T-helper 2 cell (primary cell): ENCODE results near the gene ARHGAP25.
"Not testable (repeated sequence)": the region's sequence is repeated elsewhere in the genome, so short reads cannot be mapped to it uniquely, and the experiment has no call there.

Source experiments
- DNase-seq, 5 experiments: peaks; one replicate each; pipeline versions ENCODE4 v3.0.0 to v3.0.0-alpha.2; 2012 to 2022

ARHGAP25 gene

DNA sequence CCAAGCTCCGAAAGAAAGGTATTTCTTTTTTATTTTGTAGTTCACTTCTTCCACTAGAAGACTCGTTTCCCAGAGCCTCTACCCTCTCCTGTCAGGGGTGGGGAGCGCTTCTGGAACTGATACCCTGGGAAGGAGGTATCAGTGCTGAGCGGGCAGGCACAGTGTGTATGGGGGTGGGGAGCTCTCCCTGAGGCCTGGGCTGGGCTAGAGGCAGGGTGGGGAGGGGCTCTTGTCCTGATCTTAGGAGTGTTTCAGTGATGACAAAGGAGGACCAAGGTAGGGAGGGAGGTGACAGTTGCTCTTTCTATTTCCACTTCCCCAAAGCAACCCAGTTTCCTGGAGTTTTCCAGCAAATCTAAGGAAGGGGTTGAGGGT is 65.4 kb downstream of the ARHGAP25 start:
- DNase-seq = no peak

DNA sequence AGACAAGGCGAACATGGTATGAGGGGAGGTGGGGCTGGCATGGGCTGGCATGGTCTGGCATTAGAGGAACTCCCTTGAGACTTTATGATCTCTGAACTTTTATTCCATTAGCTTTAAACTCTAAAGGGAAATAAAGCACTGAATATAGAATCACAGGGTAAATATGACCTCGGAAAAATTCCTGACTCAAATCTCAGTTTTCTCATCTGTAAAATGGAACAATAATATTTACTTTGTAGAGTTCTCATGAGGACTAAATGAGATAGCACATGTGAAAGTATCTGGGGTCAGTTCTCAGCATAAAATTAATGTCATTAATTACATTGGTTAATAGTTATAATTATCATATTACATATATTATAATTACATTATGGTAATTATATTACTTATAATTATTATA is 65.9 kb downstream of the ARHGAP25 start:
- DNase-seq = no peak

DNA sequence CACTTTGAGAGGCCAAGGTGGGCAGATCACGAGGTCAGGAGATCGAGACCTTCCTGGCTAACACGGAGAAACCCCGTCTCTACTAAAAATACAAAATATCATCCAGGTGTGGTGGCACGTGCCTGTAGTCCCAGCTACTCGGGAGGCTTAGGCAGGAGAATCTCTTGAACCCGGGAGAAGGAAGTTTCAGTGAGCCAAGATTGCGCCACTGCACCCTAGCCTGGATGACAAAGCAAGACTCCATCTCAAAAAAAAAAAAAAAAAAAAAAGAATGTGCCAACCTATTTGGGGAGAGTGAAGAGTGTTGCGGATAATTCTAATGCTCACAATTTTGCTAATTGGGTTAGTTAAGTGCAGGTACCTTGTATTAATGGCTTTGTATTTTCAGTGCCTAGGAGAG is 67.5 kb downstream of the ARHGAP25 start:
- not testable (repeated sequence) for DNase-seq

DNA sequence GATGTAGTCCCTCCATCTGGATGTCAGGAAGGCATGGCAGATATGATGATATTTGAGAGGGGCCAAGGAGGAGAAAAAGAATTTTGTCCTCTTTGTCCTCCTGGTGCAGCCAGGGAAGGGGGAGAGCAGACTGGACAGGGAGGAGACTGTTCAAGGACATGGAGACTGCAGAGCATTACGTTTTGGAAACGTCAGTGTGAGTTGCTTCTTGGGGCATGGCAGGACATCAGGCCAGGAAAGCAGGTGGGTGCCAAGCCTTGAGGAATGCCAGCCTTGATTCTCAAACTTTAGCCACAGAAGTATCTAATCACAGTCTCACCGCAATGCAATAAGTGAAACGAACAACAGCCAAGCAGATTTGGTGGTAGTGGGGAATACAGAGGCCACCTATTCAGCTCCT is 70.4 kb downstream of the ARHGAP25 start:
- DNase-seq = no peak

DNA sequence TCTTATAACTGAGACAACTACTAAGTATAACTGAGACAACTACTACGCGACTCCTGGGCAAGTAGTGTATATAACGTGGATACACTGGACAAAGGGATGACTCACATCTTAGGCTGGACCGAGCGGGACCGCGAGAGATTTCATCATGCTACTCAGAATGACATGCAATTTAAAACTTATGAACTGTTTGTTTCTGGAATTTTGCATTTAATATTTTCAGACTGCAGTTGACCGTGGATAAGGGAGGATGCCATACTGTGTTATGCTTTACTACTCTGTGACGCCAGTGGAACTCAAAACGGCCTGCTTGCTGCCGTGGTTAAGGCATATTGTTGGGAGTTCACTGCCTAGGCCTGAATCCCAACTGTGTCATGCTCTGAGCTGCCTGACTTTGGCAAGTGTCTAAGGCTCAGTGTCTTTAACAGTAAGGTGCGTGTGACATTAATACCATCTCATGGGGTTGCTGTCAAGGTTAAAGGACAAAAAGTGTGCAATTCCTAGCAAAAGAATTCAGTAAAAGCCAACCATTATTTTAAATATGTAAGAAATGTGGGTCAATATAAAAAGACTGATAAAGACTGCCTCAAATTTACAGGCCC is 72.0 kb downstream of the ARHGAP25 start:
- DNase-seq = no peak

DNA sequence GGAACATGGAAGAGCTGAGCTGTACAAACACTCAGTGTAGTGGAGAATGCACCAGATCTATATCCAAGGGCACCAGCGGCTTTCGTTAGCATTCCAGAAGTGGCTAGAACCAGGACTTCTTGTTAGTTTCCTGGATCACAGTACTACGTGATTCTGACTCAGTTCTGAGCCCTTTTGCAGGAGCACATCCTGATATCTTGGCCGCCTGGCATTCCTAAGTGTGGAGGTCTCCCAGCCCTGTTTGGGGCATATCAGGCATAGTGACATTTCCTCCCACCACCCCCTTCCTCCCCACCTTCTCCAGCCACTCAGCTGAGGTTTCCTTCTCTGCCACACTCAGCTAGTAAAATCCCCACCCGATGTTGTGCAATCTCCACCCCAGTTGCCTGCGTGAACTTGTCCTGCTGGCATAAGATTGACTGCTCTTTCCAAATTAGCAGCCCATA is 73.2 kb downstream of the ARHGAP25 start:
- peak in 2 of 5 experiments; percentile 33 to 36 for DNase-seq

DNA sequence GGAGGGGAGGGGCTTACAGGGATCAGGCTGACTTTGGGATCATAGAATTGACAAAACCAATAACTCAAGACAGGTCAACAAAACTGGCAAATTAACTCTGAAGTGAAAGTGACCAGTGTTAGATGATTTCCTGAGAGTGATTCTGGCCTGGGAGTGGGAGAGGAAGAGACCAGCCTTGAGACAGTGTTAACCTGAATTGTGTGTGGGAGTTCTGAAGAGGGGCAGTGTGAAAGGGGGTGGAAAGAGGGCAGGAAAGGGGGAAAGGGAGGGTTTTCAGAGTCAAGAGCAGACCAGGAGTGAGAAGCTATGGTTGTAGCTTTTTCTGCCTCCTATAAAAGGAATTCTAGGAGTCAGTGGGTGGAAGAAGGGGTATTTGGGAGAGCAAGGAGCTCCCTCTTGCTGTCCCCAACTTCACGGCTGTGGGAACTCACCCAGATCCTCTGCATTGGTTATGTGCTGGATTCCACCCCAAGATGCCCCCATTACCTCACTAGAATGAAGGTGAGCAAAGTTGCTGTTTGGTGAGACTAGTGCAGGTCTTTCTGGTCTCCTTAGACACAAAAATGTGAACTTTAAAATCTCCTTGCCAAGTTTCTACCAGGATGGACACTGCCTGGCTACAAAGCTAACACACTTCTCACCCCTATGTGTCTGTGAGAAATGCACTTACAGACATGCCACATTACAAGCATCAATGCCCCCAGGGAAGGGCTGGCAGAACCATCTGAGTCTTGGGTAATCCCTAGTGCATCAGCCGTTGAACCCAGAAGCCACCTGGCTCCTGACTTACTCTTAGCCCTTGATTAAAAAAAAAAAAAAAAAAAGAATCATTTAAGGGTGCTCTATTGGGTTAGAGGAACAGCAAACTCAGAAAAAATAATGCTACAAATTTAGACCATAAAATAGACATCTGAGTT is 75.0 kb downstream of the ARHGAP25 start:
- no peak for DNase-seq

DNA sequence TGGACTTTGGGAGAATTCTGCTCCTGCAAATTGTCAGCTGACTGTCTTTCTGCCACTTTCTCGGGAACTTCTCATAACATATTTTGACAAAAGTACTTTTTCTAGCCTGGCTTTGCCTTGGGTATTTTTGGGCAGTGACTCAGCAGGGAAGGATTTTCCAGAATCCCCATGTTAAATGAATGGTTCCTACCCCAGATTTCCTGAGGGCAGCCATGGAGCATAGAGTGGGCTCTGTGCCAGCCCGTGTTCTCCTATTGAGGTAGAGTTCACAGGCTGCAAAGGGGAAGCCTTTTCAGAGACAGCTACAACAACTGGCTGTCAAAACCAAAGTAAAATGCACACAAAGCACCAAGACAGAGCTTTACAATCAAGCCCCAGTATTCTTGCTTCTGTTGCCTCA is 76.8 kb downstream of the ARHGAP25 start:
- no peak for DNase-seq

DNA sequence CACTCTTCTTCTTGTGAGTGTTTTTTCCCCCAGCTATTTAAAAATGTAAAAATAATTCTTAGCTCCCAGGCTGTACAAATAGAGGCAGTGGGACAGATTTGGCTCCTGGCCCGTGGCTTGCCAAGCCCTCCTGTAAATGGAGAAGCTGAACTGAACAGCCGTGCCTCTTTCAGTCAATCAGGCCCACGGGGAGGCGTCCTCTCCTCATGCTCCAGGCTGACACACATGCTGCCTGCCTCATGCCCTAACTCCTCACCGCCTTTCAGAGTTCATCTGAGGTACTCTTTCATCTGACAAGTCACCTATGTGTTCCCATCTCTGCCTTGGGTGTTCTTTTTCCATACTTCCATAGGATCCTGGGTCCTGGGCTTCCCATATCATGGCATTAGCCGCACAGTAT is 77.6 kb downstream of the ARHGAP25 start:
- no peak for DNase-seq

DNA sequence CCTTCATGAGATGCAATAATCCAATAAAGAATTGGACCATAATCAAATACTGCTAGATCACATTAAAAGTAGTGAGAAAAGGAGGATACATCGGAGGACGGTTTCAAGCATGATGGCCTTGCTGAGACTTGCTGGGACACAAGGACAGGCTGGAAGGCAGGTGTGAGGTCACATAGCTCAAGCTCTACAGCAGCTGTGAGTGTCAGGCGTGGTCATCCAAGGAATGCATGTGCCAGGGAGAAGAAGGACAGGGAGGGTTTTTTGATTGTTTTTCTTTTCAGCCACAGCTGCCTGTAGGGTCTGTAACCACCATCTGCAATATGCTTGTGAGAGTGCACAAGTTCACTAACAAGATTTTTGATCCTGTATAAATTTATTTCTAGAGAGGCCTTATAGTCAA is 79.0 kb downstream of the ARHGAP25 start:
- no peak for DNase-seq

DNA sequence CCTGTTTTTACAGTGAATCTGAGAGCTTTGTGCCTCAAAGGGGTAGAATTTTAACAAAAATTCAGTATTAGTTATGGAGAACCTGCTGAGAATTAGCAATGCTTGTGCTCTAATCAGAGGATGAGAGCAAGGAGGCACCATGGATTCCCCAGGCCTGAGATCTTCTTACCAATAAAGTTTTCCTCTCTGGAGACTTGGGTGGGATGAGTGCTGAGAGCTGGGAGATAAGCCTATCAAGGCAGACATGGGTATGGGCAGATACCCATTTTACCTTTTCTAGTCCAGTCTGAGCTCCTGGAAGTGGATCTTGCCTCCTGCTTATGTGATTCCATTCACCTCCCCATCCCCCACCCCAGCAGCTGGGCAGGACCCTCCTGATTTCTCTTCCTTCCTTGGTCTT is 82.7 kb downstream of the ARHGAP25 start:
- no peak for DNase-seq

DNA sequence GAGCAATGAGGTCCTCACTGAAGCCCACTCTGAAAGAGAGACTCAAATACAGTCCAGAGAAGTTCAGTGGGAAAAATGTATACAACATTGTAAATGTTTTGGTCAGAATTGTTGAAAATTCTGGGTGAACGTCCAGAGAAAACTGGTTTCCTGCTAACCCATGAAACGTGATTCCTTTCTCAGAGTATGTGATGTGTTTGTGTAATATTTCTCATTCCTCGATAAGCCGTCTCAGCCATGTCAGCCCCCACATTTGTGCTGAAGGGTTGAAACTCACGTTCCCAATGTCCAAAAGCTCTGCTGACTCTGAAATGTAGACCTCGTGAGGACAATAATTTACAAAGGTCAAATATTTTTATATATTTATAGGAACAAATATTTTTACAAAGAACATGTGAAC is 84.9 kb downstream of the ARHGAP25 start:
- DNase-seq = no peak

DNA sequence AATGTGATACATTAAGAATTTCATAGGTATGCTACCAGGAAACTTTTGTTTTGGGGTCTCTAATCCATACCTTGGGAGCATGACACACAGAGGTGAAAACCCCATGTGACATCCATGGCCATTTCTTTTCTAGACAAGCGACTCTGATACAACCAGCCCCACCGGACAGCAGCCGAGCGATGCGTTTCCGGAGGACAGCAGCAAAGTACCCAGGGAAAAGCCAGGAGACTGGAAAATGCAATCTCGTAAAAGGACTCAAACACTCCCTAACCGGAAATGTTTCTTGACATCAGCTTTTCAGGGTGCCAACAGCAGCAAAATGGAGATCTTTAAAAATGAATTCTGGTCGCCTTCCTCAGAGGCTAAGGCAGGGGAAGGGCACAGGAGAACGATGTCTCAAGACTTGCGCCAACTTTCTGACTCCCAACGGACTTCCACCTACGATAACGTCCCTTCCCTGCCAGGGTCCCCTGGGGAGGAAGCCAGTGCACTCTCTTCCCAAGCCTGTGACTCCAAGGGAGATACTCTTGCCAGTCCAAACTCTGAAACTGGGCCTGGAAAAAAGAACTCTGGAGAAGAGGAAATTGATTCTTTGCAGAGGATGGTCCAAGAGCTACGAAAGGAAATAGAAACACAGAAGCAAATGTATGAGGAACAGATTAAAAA is 87.7 kb downstream of the ARHGAP25 start:
- DNase-seq = no peak

DNA sequence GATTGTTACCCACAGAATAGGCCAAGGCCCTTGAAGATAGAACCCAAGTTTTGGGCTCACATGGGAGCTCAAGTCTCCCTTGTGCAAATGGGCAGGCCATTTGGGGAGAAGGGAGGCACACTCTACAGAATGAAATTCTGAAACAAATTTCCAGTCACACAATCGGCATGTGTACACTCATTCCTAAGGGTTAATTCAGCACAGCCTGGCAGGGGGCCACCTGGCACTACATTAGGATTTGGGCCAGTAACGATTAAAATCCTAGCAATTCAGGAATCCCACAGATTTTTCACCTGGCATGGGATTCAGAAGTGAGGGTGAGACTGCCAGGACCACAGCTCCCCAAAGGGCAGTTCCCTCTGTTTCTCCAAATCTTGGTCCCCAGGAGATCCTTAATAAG is 90.2 kb downstream of the ARHGAP25 start:
- DNase-seq = no peak

DNA sequence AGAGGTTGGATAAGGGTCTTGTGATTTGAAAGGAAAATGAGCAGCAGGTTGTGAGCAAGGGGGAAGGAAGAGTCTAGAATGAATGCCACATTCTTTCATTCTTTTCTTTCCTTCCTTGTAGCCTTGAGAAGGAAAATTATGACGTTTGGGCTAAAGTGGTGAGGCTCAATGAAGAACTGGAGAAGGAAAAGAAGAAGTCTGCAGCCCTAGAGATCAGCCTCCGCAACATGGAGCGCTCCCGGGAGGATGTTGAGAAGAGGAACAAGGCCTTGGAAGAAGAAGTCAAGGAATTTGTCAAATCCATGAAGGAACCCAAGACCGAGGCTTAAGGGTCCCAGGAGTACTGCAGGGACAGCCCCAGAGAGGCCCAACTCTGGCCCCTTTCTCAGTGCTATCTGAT is 91.3 kb downstream of the ARHGAP25 start:
- DNase-seq = no peak

DNA sequence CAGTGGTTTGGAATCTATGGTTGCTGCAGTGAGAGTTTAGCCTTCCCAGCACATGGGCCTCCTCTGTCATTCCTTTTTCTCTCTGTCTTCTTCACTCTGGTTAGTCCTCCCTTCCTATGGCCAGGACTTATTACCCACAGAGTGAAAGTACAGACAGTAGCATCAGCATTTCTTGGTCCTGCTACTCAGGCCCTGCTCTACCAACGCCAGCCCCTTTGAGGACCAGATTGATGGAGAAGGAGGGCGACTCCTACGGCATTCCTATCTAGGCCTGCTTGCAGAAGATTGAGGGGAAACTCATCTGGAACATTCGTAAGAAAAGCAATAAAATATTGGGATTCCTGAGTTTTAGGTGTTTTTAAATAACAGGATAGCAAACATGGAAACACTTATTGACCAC is 93.1 kb downstream of the ARHGAP25 start:
- DNase-seq = no peak

DNA sequence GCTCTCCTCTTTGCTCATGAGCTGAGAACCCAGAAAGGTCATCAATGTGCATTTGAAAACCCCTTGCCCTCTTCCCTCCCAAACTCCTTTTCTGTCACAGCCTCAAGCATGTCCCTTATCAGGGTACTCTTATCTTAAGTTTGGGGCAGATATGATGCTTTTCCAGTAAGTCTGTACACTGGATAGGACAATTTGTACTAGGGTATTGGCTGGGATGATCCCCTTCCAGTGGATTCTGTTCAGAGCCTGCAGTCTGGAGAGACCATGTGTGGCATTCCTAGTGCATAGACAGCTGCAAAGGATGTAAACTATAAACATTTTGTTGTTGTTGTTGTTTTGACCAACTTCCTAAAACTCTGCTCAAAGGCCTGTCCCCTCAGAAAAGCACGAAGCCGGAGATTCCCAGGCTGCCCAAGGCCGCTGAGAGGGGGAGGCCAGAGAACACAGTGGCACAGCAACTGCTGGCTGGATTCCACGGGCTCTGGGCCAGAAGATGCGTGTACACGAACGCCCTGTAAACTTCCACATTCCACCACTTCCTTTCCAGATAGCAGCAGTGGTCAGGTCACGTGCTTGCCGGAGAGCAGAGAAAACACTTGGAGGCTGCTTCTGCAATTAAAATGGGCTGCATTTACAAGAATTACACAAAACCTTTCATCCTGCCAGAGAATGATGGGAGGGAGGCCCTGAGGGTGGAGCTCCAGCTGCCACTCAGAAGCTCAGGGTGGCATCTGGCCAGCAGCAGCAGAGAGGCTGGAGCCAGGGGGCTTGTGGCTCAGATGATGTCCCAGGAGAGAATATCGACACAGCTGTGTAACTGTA is 94.5 kb downstream of the ARHGAP25 start:
- DNase-seq = peak; percentile 17 to 95 (median 61)

DNA sequence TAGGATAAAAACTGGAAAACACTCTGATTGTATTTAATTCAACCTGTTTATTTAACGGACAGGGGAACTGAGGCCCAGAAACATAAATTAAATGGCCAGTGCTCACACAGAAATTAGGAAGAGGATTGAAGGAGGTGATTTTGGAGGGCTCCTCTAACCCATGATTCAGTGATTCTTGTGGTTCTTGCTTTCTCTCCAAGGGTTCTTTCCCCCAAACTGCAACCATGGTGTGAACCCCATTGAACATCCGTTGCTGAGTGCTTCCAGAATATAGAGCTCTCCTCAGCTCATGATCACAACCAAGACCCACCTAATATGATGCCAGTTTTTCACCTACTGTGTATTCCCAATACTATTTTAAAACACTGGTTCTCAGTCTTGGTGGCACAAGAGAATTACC is 95.1 kb downstream of the ARHGAP25 start:
- peak in 2 of 5 experiments; percentile 18 to 37 for DNase-seq

DNA sequence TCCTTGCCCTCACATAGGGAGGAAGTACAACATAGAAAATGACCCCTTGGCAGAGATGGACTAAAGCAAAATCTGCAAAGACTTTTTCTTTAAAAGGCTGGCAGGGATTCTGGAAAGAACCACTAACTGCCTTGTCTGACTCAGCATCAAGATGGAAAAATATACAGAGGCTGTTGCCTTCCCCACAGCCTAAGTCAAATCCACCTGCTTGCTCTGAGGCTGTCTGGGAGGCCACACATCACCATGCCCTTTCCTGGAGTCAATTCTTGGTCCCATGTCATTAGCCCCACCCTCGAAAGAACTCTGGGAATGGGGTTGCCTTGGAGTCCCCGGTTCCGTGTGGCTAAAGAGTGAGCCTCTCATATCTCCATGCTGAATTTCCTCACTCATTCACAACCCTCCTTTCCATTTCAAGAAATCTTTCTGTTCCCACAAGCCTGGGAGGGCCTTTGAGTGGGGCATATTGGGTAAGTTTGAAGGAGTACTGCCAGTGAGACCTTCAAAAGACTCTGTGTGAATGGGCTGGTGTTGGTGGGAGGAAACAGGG is 97.1 kb downstream of the ARHGAP25 start:
- DNase-seq = peak in 2 of 5 experiments; percentile 20 to 39

DNA sequence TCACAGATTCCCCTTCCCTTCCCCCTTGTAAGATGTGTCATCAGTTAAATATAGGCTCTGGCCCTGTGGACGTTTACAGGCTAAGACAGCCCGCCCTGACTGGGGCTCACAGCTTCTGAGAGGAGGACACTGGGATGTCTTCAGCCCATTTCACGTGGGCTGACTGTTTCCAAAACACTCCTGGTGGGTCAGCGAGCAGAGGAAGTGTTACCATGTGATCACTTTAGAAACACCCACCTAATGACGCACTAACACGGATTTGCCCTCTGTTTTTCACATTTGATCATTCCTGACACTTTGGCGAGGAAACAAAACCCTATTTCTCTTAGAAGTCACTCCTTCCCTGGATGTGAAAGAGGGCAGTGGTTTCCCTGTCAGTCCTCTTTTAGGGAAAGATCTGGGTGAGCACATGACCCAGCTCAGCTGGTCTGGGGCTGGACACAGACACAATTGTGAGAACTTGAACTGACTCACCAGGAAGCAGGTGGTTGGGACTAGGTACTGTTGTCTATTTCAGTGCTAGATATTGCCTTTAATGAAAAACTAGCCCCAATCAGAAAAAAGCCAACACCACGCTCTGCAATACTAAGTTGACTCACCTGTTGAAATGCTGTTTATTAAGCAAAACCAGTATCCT is 97.7 kb downstream of the ARHGAP25 start:
- peak in 1 of 5 experiments; percentile 28 for DNase-seq

DNA sequence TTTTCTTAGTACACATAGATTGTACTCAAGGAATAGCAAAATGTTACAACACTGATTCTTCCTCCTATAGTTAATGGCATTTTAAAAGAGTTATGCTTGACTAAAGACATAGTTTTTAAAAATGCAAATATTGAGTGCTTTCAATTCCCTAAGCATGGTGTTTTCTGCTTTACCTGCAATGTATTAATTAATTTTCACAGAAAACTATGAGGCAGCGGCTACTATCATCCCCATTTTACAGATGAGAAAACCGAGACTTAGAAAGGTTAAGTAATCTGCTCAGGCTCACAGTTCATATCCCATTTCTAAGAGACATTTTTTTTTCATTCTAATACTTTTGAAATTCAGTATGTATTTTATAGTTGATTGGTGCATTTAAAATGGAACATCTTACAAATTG is 98.6 kb downstream of the ARHGAP25 start:
- no peak for DNase-seq
